ENCODE data around the gene KRTAP19-5. TPM values are rescaled to one million over a fixed set of nuclear protein-coding genes. Genes with fewer than 3 reads are reported as not detected.
"Not testable (repeated sequence)": the region's sequence is repeated elsewhere in the genome, so short reads cannot be mapped to it uniquely, and the experiment has no call there.

The KRTAP19-5 gene
- total RNA-seq, result not detected
- polyA plus RNA-seq, result not detected
- total RNA-seq, result 0 reads per million in 6 experiments

- H3K27ac Mint-ChIP-seq, result no peak within 1 kb of the TSS
- no peak within 1 kb of the TSS for H3K4me3 Mint-ChIP-seq
- DNase-seq, result no peak
- peaks cover 0 to 3% (median 0%) of the 10 kb centered on the region in 9 donors for H3K9me3 Mint-ChIP-seq
- POLR2A ChIA-PET, result no interaction called here
- H3K4me1 Mint-ChIP-seq, result no peaks in the 10 kb centered on the region
- H3K27me3 Mint-ChIP-seq, result peaks cover 0 to 25% (median 1%) of the 10 kb centered on the region in 5 donors
- no peaks in the 10 kb centered on the region for H3K36me3 Mint-ChIP-seq
- no peak for ATAC-seq
Measured at GRCh38 chr21:30502041-30502440, at the start of gene KRTAP19-5. Gene KRTAP19-5 (minus strand): TSS chr21:30502141. CDS start chr21:30502090, 51 bp downstream.

GRCh38 chr21:30541764-30542163 is 39.8 kb upstream of the KRTAP19-5 start, which contains the start of gene KRTAP19-6:
Gene KRTAP19-6 (minus strand): TSS chr21:30541864. CDS start chr21:30541833, 31 bp downstream.
- no peaks in the 10 kb centered on the region for H3K27me3 Mint-ChIP-seq
- H3K4me3 Mint-ChIP-seq, result no peak within 1 kb of the TSS
- H3K27ac Mint-ChIP-seq, result no peak within 1 kb of the TSS
- POLR2A ChIA-PET, result no interaction called here
- no peaks in the 10 kb centered on the region for H3K4me1 Mint-ChIP-seq
- H3K9me3 Mint-ChIP-seq, result peaks cover 0 to 16% (median 2%) of the 10 kb centered on the region in 9 donors
- DNase-seq, result no peak
- no peaks in the 10 kb centered on the region for H3K36me3 Mint-ChIP-seq
- no peak for ATAC-seq

DNA sequence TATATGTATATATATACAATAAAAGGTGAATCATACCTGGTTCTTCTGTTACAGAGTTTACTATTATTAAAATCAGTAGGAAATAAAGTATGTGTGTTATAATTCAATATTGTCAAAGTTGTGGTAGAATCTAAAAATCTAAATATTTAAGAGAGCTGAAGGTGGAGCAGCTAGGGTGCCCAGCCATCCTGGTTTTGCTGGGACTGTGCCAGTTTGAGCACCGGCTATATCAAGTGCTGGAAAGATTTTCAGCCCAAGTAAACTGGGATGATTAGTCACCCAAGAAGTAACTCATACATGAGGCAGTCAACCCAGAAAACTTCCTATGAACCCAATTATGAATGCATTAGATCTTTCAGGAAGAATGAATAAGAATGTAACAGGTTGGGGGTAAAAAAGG is 16.9 kb upstream of the KRTAP19-5 start:
- H3K27ac Mint-ChIP-seq, result no peak overlapping the region
- DNase-seq (no peak), ATAC-seq (no peak)
- peaks cover 0 to 9% (median 0%) of the 10 kb centered on the region in 9 donors for H3K9me3 Mint-ChIP-seq
- POLR2A ChIA-PET, result no interaction called here
- no peak overlapping the region for H3K4me3 Mint-ChIP-seq
- no peaks in the 10 kb centered on the region for H3K27me3 Mint-ChIP-seq
- no peaks in the 10 kb centered on the region for H3K4me1 Mint-ChIP-seq
- no peaks in the 10 kb centered on the region for H3K36me3 Mint-ChIP-seq

DNA sequence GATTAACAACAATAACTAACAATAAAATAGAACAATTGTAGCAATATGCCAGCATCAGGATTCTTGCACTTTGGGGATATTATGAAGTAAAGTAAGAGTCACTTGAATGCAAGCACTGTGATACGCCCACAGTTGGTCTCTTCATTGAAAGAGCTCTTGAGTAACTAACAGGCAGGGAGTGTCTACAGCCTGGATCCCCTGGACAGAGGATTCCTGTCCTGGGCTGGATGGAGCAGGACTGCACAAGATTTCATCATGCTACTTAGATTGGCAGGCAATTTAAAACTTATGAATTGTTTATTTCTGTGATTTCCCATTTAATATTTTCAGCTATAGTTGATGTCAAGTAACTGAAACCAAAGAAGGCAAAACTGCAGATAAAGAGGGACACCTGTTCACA is 13.7 kb upstream of the KRTAP19-5 start:
- POLR2A ChIA-PET, result no interaction called here
- H3K4me3 Mint-ChIP-seq, result no peak overlapping the region
- ATAC-seq (no peak), DNase-seq (no peak)
- H3K36me3 Mint-ChIP-seq, result no peaks in the 10 kb centered on the region
- peaks cover 0 to 9% (median 0%) of the 10 kb centered on the region in 9 donors for H3K9me3 Mint-ChIP-seq
- no peak overlapping the region for H3K27ac Mint-ChIP-seq
- no peaks in the 10 kb centered on the region for H3K27me3 Mint-ChIP-seq
- H3K4me1 Mint-ChIP-seq, result no peaks in the 10 kb centered on the region

- POLR2A ChIA-PET, H3K4me3 Mint-ChIP-seq, ATAC-seq, DNase-seq, H3K4me1 Mint-ChIP-seq, H3K36me3 Mint-ChIP-seq, H3K27ac Mint-ChIP-seq: not testable (repeated sequence)
- Mint-ChIP-seq H3K27me3 (peaks cover 0 to 40% (median 6%) of the 10 kb centered on the region in 5 donors), H3K9me3 (peaks cover 0 to 11% (median 0%) of the 10 kb centered on the region in 9 donors)
Measured at GRCh38 chr21:30505621-30506205, 3.8 kb upstream of the KRTAP19-5 start.

DNA sequence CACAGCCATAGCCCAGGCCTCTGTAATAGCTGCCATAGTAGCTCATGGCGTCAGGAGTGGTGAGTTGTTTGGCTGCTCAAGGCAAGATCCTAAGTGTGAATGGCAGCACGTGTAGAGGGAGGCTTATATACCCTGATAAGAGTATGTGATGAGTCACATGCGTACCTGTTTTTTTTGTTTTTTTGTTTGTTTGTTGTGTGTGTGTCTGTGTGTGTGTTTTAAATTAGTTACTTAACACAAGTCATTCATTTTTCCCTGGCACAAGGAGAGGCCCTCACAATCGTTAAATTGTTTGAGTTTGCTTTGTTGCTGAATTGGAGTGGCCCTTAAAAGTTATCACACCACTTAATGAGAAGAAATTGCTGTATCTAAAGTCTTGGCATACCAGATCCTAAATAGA is 4.9 kb downstream of the KRTAP19-5 start, which contains the start of gene KRTAP19-4:
TSS of gene KRTAP19-4 (minus strand) at position 101 of the 400 bp plus-strand sequence. CDS start at position 46, 55 bp downstream.
- no peak for ATAC-seq
- no peak for DNase-seq
- no peaks in the 10 kb centered on the region for H3K27me3 Mint-ChIP-seq
- H3K9me3 Mint-ChIP-seq, result peaks cover 0 to 4% (median 0%) of the 10 kb centered on the region in 9 donors
- H3K4me3 Mint-ChIP-seq, result no peak within 1 kb of the TSS
- no peak within 1 kb of the TSS for H3K27ac Mint-ChIP-seq
- no peaks in the 10 kb centered on the region for H3K36me3 Mint-ChIP-seq
- POLR2A ChIA-PET, result no interaction called here
- no peaks in the 10 kb centered on the region for H3K4me1 Mint-ChIP-seq

DNA sequence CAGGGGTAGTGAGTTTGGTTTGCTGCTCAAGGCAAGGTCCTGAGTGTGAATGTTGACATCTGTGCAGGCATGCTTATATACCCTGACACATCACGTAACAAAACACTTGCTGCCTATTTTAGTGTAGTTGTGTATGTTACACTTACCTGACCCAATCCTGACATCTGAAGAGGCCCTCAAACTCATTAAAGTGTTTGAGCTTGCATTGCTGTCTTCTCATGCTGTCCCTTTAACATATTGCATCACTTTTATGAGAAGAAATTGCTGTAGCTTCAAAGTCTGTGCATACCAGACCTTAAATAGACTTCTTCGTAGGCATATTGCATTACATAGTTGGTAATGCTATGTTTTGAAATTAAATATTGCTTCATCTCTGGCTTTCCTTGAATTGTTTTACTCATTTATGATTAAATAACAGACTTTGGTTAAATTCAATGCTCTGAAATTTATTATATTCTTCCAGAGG is 9.9 kb downstream of the KRTAP19-5 start, which contains the start of gene KRTAP19-3:
TSS of gene KRTAP19-3 (minus strand) at position 51 of the 466 bp plus-strand sequence. CDS start 56 bp downstream, outside the sequence.
- no peaks in the 10 kb centered on the region for H3K4me1 Mint-ChIP-seq
- H3K27me3 Mint-ChIP-seq, result no peaks in the 10 kb centered on the region
- H3K4me3 Mint-ChIP-seq, result no peak within 1 kb of the TSS
- H3K36me3 Mint-ChIP-seq, result no peaks in the 10 kb centered on the region
- no peak within 1 kb of the TSS for H3K27ac Mint-ChIP-seq
- H3K9me3 Mint-ChIP-seq, result peaks cover 0 to 10% (median 2%) of the 10 kb centered on the region in 9 donors
- POLR2A ChIA-PET, result no interaction called here
- DNase-seq (no peak), ATAC-seq (no peak)

GRCh38 chr21:30487336-30487735 is 14.6 kb downstream of the KRTAP19-5 start, which contains the start of gene KRTAP19-2:
Gene KRTAP19-2 (minus strand): TSS chr21:30487436. CDS start chr21:30487348, 88 bp downstream.
- no peak within 1 kb of the TSS for H3K27ac Mint-ChIP-seq
- POLR2A ChIA-PET, result no interaction called here

GRCh38 chr21:30486180-30486579 is 15.8 kb downstream of the KRTAP19-5 start:
- no peaks in the 10 kb centered on the region for H3K27me3 Mint-ChIP-seq
- no peaks in the 10 kb centered on the region for H3K4me1 Mint-ChIP-seq
- no peak overlapping the region for H3K4me3 Mint-ChIP-seq
- peaks cover 1 to 18% (median 11%) of the 10 kb centered on the region in 9 donors for H3K9me3 Mint-ChIP-seq
- POLR2A ChIA-PET, result no interaction called here
- no peak overlapping the region for H3K27ac Mint-ChIP-seq
- no peak for ATAC-seq
- no peaks in the 10 kb centered on the region for H3K36me3 Mint-ChIP-seq
- no peak for DNase-seq

More at GRCh38 chr21:30487336-30487735, 14.6 kb downstream of the KRTAP19-5 start, which contains the start of gene KRTAP19-2:
- no peaks in the 10 kb centered on the region for H3K36me3 Mint-ChIP-seq
- no peaks in the 10 kb centered on the region for H3K27me3 Mint-ChIP-seq
- H3K9me3 Mint-ChIP-seq, result peaks cover 0 to 18% (median 11%) of the 10 kb centered on the region in 9 donors
- no peak within 1 kb of the TSS for H3K4me3 Mint-ChIP-seq
- H3K4me1 Mint-ChIP-seq, result no peaks in the 10 kb centered on the region
- DNase-seq, result no peak
- no peak for ATAC-seq

DNA sequence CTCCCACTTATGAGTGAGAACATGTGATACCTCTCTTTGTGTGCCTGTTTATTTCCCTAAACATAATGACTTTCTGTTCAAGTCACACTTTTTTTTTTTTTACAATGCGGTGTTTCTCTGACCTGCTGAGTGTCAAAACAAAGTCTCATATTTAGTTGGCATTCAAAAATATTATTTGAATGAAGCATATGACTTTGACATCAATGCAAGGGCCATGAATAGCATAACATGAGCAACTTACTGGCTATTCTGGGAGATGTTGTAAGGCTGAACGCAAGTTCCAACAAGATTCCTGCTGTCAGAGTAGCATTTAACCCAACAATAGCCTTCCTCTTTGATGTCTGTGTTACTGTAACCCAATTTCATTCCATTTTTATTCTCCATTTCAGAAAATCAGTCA is 19.8 kb downstream of the KRTAP19-5 start:
- H3K9me3 Mint-ChIP-seq, result peaks cover 0 to 15% (median 10%) of the 10 kb centered on the region in 9 donors
- DNase-seq (no peak), ATAC-seq (no peak)
- H3K4me1 Mint-ChIP-seq, result no peaks in the 10 kb centered on the region
- no peak overlapping the region for H3K27ac Mint-ChIP-seq
- POLR2A ChIA-PET, result no interaction called here
- H3K27me3 Mint-ChIP-seq, result no peaks in the 10 kb centered on the region
- H3K4me3 Mint-ChIP-seq, result no peak overlapping the region
- H3K36me3 Mint-ChIP-seq, result no peaks in the 10 kb centered on the region

- H3K36me3 Mint-ChIP-seq, result no peaks in the 10 kb centered on the region
- H3K27ac Mint-ChIP-seq, result no peak within 1 kb of the TSS
- peaks cover 0 to 4% (median 2%) of the 10 kb centered on the region in 9 donors for H3K9me3 Mint-ChIP-seq
- no peaks in the 10 kb centered on the region for H3K4me1 Mint-ChIP-seq
- ATAC-seq (no peak), DNase-seq (no peak)
- POLR2A ChIA-PET, result no interaction called here
- no peaks in the 10 kb centered on the region for H3K27me3 Mint-ChIP-seq
- H3K4me3 Mint-ChIP-seq, result no peak within 1 kb of the TSS
Measured at GRCh38 chr21:30480145-30480544, 21.8 kb downstream of the KRTAP19-5 start, which contains the start of gene KRTAP19-1. Gene KRTAP19-1 (minus strand): TSS chr21:30480367. CDS start chr21:30480317, 50 bp downstream.

DNA sequence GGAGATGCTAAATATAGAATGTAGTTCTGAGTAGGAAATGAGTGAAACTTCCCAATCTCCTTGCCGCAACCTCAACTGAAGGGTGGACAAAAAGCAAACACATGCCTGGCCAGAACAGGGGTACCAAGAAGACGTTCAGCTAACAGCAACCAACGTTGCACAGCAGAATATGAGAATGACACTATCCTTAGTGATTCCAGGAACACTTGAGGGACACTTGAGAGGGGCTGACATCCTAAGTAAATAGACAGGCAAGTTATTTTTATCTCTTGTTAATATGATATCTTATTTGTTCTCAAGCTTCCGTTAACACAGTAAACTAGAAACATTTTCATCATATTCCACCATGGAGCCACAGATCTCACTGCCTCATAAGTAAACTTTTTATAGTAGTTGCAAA is 22.7 kb downstream of the KRTAP19-5 start:
- POLR2A ChIA-PET, result no interaction called here
- peaks cover 0 to 2% (median 0%) of the 10 kb centered on the region in 5 donors for H3K27me3 Mint-ChIP-seq
- no peak for DNase-seq
- no peak for ATAC-seq
- peaks cover 0 to 2% (median 0%) of the 10 kb centered on the region in 9 donors for H3K9me3 Mint-ChIP-seq
- no peak overlapping the region for H3K27ac Mint-ChIP-seq
- H3K4me1 Mint-ChIP-seq, result no peaks in the 10 kb centered on the region
- no peak overlapping the region for H3K4me3 Mint-ChIP-seq
- no peaks in the 10 kb centered on the region for H3K36me3 Mint-ChIP-seq

- no peak overlapping the region for H3K4me3 Mint-ChIP-seq
- peaks cover 0 to 2% (median 0%) of the 10 kb centered on the region in 9 donors for H3K9me3 Mint-ChIP-seq
Measured at GRCh38 chr21:30478004-30478403, 23.9 kb downstream of the KRTAP19-5 start.

More at GRCh38 chr21:30478004-30478403, 23.9 kb downstream of the KRTAP19-5 start:
- Mint-ChIP-seq H3K27me3 (peaks cover 0 to 2% (median 0%) of the 10 kb centered on the region in 5 donors), H3K4me1 (no peaks in the 10 kb centered on the region), H3K36me3 (no peaks in the 10 kb centered on the region), H3K27ac (no peak overlapping the region)
- ATAC-seq, result no peak
- POLR2A ChIA-PET, result no interaction called here
- DNase-seq, result no peak

All from naive thymus-derived CD8-positive, alpha-beta T cell (primary cell).